GM10266 (cell line): Measurements from ENCODE around the gene RICTOR.

Experiments
- DNase-seq: peaks from one replicate; pipeline ENCODE4 v3.0.0; 2012; ENCODE audit errors: extremely low spot score
- CTCF ChIP-seq: IDR thresholded peaks from 2 replicates; pipeline ENCODE4 v1.5.1; 2012; ENCODE audit warnings: mild to moderate bottlenecking, low read depth; ENCODE audit not compliant: control insufficient read depth, insufficient read depth; ENCODE audit errors: missing control alignments

The RICTOR gene

GRCh38 chr5:39106322-39106721, 32.1 kb upstream of the RICTOR start:
- no peak for DNase-seq
- TF ChIP-seq CTCF: no peak

GRCh38 chr5:39104221-39104620, 30.0 kb upstream of the RICTOR start:
- DNase-seq: no peak
- no peak for TF ChIP-seq CTCF

GRCh38 chr5:39102684-39103155, 28.5 kb upstream of the RICTOR start:
- TF ChIP-seq CTCF: no peak
- no peak for DNase-seq

GRCh38 chr5:39100851-39101396, 26.7 kb upstream of the RICTOR start:
- no peak for DNase-seq

GRCh38 chr5:39100301-39100850, 26.2 kb upstream of the RICTOR start:
- DNase-seq: no peak
- TF ChIP-seq CTCF: no peak

More at GRCh38 chr5:39100851-39101396, 26.7 kb upstream of the RICTOR start:
- no peak for TF ChIP-seq CTCF

- DNase-seq: no peak
- no peak for TF ChIP-seq CTCF
These were observed 25.6 kb upstream of the RICTOR start for GRCh38 chr5:39099831-39100230.

GRCh38 chr5:39093352-39093751, 19.2 kb upstream of the RICTOR start:
- no peak for TF ChIP-seq CTCF
- DNase-seq: no peak
